Small intestine (tissue), 7 donors: Measurements from ENCODE around the gene LONRF2. TPM values are rescaled to one million over a fixed set of nuclear protein-coding genes. Genes with fewer than 3 reads are reported as not detected.
A peak's percentile ranks its signal among the peaks of the same experiment; 100 is the strongest.
"Not testable (repeated sequence)": the region's sequence is repeated elsewhere in the genome, so short reads cannot be mapped to it uniquely, and the experiment has no call there.

ENCODE experiments used
- DNase-seq, 2 donors: peaks; one replicate each; pipeline versions ENCODE4 v3.0.0 to v3.0.0-alpha.2; 2013
- FAIRE-seq: peaks from 2 replicates; lab custom pipeline; 2012; peaks lifted over from hg19 to GRCh38; lab: Jason Lieb, UNC
- H3K27ac ChIP-seq, 3 donors: one replicate each; pipeline ENCODE4 v1.5.1; 2013; ENCODE audit warnings: low read length in 2 of 3, mild to moderate bottlenecking in 2 of 3, control low read depth in 1 of 3, inconsistent platforms in 1 of 3, low read depth in 1 of 3, moderate library complexity in 1 of 3
- H3K27me3 ChIP-seq, 3 donors: one replicate each; pipeline ENCODE4 v1.6.1; 2013; ENCODE audit warnings: low read length in 3 of 3, inconsistent platforms in 1 of 3; ENCODE audit not compliant: control insufficient read depth in 3 of 3, insufficient read depth in 3 of 3
- H3K36me3 ChIP-seq, 3 donors: one replicate each; pipeline ENCODE4 v1.6.1; 2013; ENCODE audit warnings: low read length in 3 of 3, inconsistent platforms in 1 of 3, low read depth in 1 of 3, mild to moderate bottlenecking in 1 of 3, moderate library complexity in 1 of 3; ENCODE audit not compliant: control insufficient read depth in 3 of 3, insufficient read depth in 2 of 3
- H3K4me1 ChIP-seq, 3 donors: one replicate each; pipeline ENCODE4 v1.6.1; 2013; ENCODE audit warnings: low read length in 2 of 3, inconsistent platforms in 1 of 3, low read depth in 1 of 3, mild to moderate bottlenecking in 1 of 3, moderate library complexity in 1 of 3; ENCODE audit not compliant: control insufficient read depth in 3 of 3, insufficient read depth in 2 of 3
- H3K4me3 ChIP-seq, 3 donors: one replicate each; pipeline ENCODE4 v1.5.1; 2013; ENCODE audit warnings: low read length in 3 of 3, control low read depth in 1 of 3, inconsistent platforms in 1 of 3, low read depth in 1 of 3, mild to moderate bottlenecking in 1 of 3, moderate library complexity in 1 of 3
- H3K9me3 ChIP-seq, 2 donors: one replicate each; pipeline ENCODE4 v1.6.1; 2013; ENCODE audit warnings: low read depth in 1 of 2, low read length in 1 of 2; ENCODE audit not compliant: control insufficient read depth in 2 of 2, insufficient read depth in 1 of 2
- WGBS, 3 donors: extraction: QIAGEN DNeasy Blood & Tissue Kit; methylation state at CpG; one replicate each; pipeline ENCODE4 v1.1.7; 2013; 5-methylcytosine and 5-hydroxymethylcytosine counted together
- polyA plus RNA-seq, 4 donors: library from polyadenylated mRNA; stranded (reverse) in 3 of 4; unstranded in 1 of 4; fragments of 200-250 nt in 3 of 4; fragments of 120-200 nt in 1 of 4; gene quantifications; one replicate each; pipeline versions ENCODE4 v1.2.1 to v1.2.3, GENCODE V29; 2013
- donor health status: healthy with polysubstance abuse.
- donor health status: control.
- donor health status: control.
- donor health status: Bipolar disorder and iron deficiency.
- donor health status: healthy.

LONRF2 gene
- polyA plus RNA-seq, 4 donors, result under 0.01 to 1.5 (median 0.43) TPM; not detected in 1

DNA sequence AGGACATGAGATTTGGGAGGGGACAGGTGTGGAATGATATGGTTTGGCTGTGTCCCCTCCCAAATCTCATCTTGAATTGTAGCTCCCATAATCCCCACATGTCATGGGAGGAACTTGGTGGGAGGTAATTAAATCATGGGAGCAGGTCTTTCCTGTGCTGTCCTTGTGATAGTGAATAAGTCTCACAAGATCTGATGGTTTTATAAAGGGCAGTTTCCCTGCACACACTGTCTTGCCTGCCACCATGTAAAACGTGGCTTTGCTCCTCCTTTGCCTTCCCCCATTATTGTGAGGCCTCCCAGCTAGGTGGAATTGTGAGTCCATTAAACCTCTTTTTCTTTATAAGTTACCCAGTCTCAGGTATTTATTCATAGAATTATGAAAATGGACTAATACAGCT lies 22.8 kb upstream of the LONRF2 start:
- not testable (repeated sequence) for H3K9me3 ChIP-seq, H3K4me1 ChIP-seq, H3K27me3 ChIP-seq, H3K27ac ChIP-seq, DNase-seq, H3K4me3 ChIP-seq, FAIRE-seq, H3K36me3 ChIP-seq
- WGBS, 3 donors, result 4 to 22% (median 6%) methylated on average over 1 of the region's 1 CpG

DNA sequence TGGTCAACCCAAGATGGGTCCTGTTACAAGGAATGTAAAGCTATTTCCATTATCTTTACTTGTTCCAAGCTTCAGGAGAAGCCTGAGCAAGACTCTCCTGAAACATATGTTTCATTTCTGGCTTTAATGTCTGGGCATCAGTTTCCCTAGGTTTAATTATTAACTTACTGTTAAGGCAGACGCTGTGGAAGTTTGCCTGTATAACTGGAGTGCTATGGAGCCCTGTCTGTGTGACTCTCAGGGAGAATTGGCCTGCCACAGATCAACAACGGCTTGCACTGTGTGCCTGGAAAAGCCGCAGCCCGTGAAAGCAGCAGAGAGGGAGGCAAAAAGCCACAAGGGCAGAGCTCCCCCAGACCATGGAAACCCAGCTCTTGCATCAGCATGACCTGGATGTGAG lies 22.1 kb upstream of the LONRF2 start:
- Histone ChIP-seq H3K4me1 (no peaks in the 10 kb centered on the region), H3K27ac (no peak overlapping the region), H3K36me3 (no peaks in the 10 kb centered on the region), H3K9me3 (peaks cover 0 to 3% of the 10 kb centered on the region in 2 donors), H3K4me3 (no peak overlapping the region), H3K27me3 (peaks cover 0 to 8% (median 0%) of the 10 kb centered on the region in 3 donors)
- WGBS, 3 donors, result 53 to 65% (median 58%) methylated on average over 4 of the region's 4 CpGs
- FAIRE-seq (no peak), DNase-seq (no peak)

DNA sequence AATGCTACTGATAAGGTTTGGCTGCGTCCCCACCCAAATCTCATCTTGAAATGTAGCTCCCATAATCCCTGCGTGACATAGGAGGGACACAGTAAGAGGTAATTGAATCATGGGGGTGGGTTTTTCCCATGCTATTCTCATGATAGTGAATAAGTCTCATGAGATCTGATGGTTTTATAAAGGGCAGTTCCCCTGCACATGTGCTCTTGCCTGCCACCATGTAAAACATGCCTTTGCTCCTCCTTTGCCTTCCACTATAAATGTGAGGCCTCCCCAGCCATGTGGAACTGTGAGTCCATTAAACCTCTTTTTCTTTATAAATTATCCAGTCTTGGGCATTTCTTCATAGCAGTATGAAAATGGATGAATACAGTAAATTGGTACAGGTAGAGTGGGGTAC lies 20.2 kb upstream of the LONRF2 start:
- not testable (repeated sequence) for H3K27me3 ChIP-seq, H3K36me3 ChIP-seq, H3K27ac ChIP-seq, H3K9me3 ChIP-seq, H3K4me1 ChIP-seq, FAIRE-seq, DNase-seq, H3K4me3 ChIP-seq
- 81 to 96% (median 91%) methylated on average over 2 of the region's 2 CpGs for WGBS, 3 donors

DNA sequence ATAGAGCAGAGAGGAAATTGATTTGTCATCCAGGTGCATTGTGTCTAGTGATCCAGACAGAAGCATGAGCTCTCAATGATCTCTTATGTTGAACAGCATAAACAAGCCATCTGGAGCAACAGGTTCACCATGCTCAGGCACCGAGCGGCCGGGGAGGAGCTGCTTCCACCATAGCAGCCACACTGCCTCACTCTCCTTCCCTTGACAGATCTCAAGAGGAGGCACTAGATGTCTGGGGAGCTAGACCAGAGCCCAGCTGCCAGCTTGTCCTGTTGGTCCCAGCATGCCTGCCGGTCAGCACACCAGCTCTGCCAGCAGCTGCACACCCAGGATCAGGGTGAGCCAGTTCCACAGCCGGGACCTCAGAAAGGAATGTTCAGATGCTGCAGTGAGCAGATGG lies 17.5 kb upstream of the LONRF2 start:
- 74 to 81% (median 77%) methylated on average over 5 of the region's 5 CpGs for WGBS, 3 donors
- no peaks in the 10 kb centered on the region for H3K36me3 ChIP-seq
- no peak overlapping the region for H3K27ac ChIP-seq
- FAIRE-seq, result no peak
- H3K9me3 ChIP-seq, result no peaks in the 10 kb centered on the region
- no peak for DNase-seq
- no peaks in the 10 kb centered on the region for H3K4me1 ChIP-seq
- H3K27me3 ChIP-seq, result peaks cover 0 to 11% (median 0%) of the 10 kb centered on the region in 3 donors
- no peak overlapping the region for H3K4me3 ChIP-seq

DNA sequence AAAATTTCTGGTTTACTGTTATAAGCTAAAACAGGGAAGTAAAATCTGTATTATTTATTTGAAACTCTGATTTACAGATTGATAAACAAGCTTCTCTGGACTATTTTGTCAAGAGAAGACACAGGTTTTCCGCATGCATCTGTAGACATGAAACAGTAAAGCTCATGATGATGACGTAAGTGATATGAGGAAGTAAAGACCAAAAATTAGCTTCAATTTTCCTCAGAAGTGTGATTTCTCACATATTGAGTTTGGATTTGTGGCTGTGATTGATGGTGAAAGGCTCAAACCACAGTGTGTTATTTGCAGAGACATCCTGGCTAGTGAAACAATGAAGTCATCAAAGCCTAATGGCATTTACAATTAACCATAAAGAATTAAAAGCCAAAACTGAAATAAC lies 12.6 kb upstream of the LONRF2 start:
- DNase-seq, result no peak
- Histone ChIP-seq H3K36me3 (no peaks in the 10 kb centered on the region), H3K27ac (no peak overlapping the region), H3K27me3 (peaks cover 0 to 10% (median 0%) of the 10 kb centered on the region in 3 donors), H3K4me1 (no peaks in the 10 kb centered on the region), H3K9me3 (no peaks in the 10 kb centered on the region), H3K4me3 (no peak overlapping the region)
- 75 to 83% (median 81%) methylated on average over 2 of the region's 2 CpGs for WGBS, 3 donors
- no peak for FAIRE-seq

DNA sequence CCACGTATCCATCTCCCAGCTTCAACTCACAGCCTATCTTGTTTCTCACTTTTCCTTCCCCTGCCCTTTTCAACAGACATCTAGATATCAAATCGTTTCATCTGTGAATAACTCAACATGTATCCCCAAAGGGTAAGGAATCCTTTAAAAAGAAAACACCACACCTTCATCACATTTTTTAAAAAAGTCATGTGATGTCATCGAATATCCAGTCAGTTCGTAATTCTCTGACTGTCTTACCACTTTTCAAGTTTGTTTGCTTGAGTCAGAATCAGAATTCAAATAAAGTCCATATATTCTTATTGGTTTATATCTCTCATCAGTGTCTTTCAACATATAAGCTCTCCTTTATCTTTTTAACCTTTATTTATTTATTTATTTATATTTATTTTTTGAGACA lies 5.4 kb upstream of the LONRF2 start:
- H3K27ac ChIP-seq, result no peak overlapping the region
- no peaks in the 10 kb centered on the region for H3K9me3 ChIP-seq
- H3K4me3 ChIP-seq, result no peak overlapping the region
- 80 to 89% (median 88%) methylated on average over 4 of the region's 4 CpGs for WGBS, 3 donors
- no peak for FAIRE-seq
- DNase-seq, result no peak
- H3K27me3 ChIP-seq, result peaks cover 0 to 5% (median 2%) of the 10 kb centered on the region in 3 donors
- no peaks in the 10 kb centered on the region for H3K4me1 ChIP-seq
- no peaks in the 10 kb centered on the region for H3K36me3 ChIP-seq

DNA sequence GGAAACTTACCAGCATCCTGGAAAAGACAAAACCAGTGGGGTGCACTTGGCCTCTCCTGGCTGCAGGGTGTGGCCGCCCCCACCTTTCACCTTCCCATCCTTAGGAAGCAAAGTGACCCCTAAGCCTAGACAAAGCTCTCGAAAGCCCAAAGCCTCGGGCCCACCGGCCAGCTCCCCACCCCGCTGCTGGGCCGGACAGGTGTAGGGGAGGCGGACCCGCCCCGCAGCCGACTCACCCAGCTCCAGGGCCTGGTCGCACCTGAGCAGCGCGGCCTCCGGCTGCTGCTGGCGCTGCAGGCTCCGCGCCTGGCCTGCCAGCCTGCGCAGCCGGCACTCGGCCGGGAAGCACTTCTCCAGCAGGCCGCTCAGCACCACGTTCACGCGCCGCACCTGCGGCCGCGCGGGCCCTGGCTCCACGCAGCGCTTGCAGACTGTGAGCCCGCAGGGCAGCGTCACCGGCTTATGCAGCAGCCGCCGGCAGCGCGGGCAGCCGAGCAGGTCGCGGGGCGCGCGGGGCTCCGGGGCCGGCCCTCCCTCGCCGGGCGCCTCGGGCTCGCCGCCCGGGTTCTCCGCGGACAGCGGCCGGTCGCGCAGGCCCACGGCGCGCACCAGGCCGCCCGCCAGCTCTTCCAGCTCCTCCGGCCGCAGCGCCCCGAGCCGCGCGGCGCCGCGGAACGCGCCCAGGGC lies 979 bp downstream of the LONRF2 start:
- Histone ChIP-seq H3K4me1 (no peaks in the 10 kb centered on the region), H3K4me3 (peak overlapping the region in 2 of 3 donors; percentile 30 to 46), H3K9me3 (peaks cover 0 to 5% of the 10 kb centered on the region in 2 donors), H3K27me3 (peaks cover 7 to 16% (median 14%) of the 10 kb centered on the region in 3 donors), H3K27ac (peak overlapping the region in 2 of 3 donors; percentile 16 to 25), H3K36me3 (no peaks in the 10 kb centered on the region)
- FAIRE-seq (no peak), DNase-seq (peak; percentile 38 to 77)
- WGBS, 3 donors, result 1 to 2% (median 2%) methylated on average over 36 to 77 of the region's 77 CpGs

DNA sequence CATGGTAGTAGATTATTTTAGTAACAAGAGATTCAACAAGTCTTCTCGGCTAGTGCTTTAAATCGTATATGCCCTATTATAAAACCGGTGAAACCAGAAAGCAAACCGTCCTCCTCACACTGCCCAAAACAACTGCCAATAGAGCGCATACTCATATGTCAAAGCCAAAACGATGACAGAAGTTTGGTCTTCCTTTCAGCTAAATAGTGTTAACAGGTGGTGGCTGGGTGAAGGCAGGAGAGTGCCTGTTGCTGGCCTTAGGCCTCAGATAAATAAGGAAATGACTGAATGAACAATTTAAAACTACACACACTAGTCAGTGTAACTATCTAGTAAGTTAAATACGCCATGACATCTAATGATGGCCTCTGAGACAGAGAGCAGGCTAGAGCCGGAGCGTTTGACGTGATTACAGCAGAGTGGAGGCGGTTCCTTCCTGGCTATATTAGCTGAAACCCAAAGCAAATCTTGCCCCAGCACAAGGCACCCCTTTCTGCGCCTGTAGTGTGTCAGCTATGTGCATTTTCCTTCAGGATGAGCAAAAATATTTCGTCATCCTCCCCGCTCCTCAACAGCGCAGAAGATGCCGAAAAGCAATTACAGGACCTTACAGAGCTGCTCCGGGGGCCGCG lies 1.6 kb downstream of the LONRF2 start:
- Histone ChIP-seq H3K36me3 (no peaks in the 10 kb centered on the region), H3K27me3 (peaks cover 7 to 16% (median 14%) of the 10 kb centered on the region in 3 donors), H3K27ac (peak overlapping the region in 1 of 3 donors; percentile 25), H3K9me3 (peaks cover 0 to 5% of the 10 kb centered on the region in 2 donors), H3K4me1 (no peaks in the 10 kb centered on the region), H3K4me3 (peak overlapping the region in 1 of 3 donors; percentile 30)
- FAIRE-seq, result no peak
- WGBS, 3 donors, result 28 to 49% (median 40%) methylated on average over 19 of the region's 19 CpGs
- peak; percentile 5 to 11 for DNase-seq
